ENCODE measurements around the gene PNMA6A. TPM values are rescaled to one million over a fixed set of nuclear protein-coding genes. Genes with fewer than 3 reads are reported as not detected.

Gene PNMA6A
- total RNA-seq, 1 donor, result 1.1 TPM

GRCh38 chrX:153060095-153060445, 12.2 kb upstream of the PNMA6A start:
- H3K79me2 ChIP-seq (ENCODE audit: insufficient read depth, low read length), result no peaks in the 10 kb centered on the region
- no peak overlapping the region for H2AFZ ChIP-seq (ENCODE audit: low read length)
- H3K9me3 ChIP-seq (ENCODE audit: low read depth, low read length), result no peaks in the 10 kb centered on the region
- H3K27me3 ChIP-seq (ENCODE audit: insufficient read depth, low read length), result peaks cover 26% of the 10 kb centered on the region
- H4K20me1 ChIP-seq (ENCODE audit: insufficient read depth, low read length), result no peaks in the 10 kb centered on the region
- TF ChIP-seq CTCF (IDR thresholded peaks at IDR 0.05; ENCODE audit: extremely low read depth, low read depth, low read length), result no peak
- peaks cover 6% of the 10 kb centered on the region for H3K4me1 ChIP-seq (ENCODE audit: insufficient read depth, low read length)
- peak; percentile 64 for DNase-seq (ENCODE audit: insufficient read length, low spot score, missing footprints)
- H3K36me3 ChIP-seq (ENCODE audit: insufficient read depth, low read length), result no peaks in the 10 kb centered on the region
- no peak overlapping the region for H3K4me2 ChIP-seq (ENCODE audit: insufficient read depth, low read length)
- no peak overlapping the region for H3K4me3 ChIP-seq (ENCODE audit: insufficient read depth, low read length)
- no peak overlapping the region for H3K27ac ChIP-seq (ENCODE audit: low read depth, low read length)

- H3K27ac ChIP-seq (ENCODE audit: low read depth, low read length), result no peak overlapping the region
- no peaks in the 10 kb centered on the region for H3K79me2 ChIP-seq (ENCODE audit: insufficient read depth, low read length)
- peaks cover 6% of the 10 kb centered on the region for H3K4me1 ChIP-seq (ENCODE audit: insufficient read depth, low read length)
- H3K4me2 ChIP-seq (ENCODE audit: insufficient read depth, low read length), result peak overlapping the region; percentile 10
- H3K36me3 ChIP-seq (ENCODE audit: insufficient read depth, low read length), result no peaks in the 10 kb centered on the region
- H4K20me1 ChIP-seq (ENCODE audit: insufficient read depth, low read length), result no peaks in the 10 kb centered on the region
- H2AFZ ChIP-seq (ENCODE audit: low read length), result no peak overlapping the region
- H3K9me3 ChIP-seq (ENCODE audit: low read depth, low read length), result no peaks in the 10 kb centered on the region
- H3K27me3 ChIP-seq (ENCODE audit: insufficient read depth, low read length), result peaks cover 17% of the 10 kb centered on the region
- DNase-seq (ENCODE audit: insufficient read length, low spot score, missing footprints), result peak; percentile 95
- TF ChIP-seq CTCF (IDR thresholded peaks at IDR 0.05; ENCODE audit: extremely low read depth, low read depth, low read length), result no peak
- no peak overlapping the region for H3K4me3 ChIP-seq (ENCODE audit: insufficient read depth, low read length)
These were observed 10.5 kb upstream of the PNMA6A start for GRCh38 chrX:153061732-153062131.

GRCh38 chrX:153063315-153063714, 8.9 kb upstream of the PNMA6A start:
- no peaks in the 10 kb centered on the region for H3K9me3 ChIP-seq (ENCODE audit: low read depth, low read length)
- TF ChIP-seq CTCF (IDR thresholded peaks at IDR 0.05; ENCODE audit: extremely low read depth, low read depth, low read length), result no peak
- peaks cover 6% of the 10 kb centered on the region for H3K4me1 ChIP-seq (ENCODE audit: insufficient read depth, low read length)
- H3K4me2 ChIP-seq (ENCODE audit: insufficient read depth, low read length), result no peak overlapping the region
- H3K79me2 ChIP-seq (ENCODE audit: insufficient read depth, low read length), result no peaks in the 10 kb centered on the region
- no peaks in the 10 kb centered on the region for H3K36me3 ChIP-seq (ENCODE audit: insufficient read depth, low read length)
- peak; percentile 73 for DNase-seq (ENCODE audit: insufficient read length, low spot score, missing footprints)
- H3K27me3 ChIP-seq (ENCODE audit: insufficient read depth, low read length), result peaks cover 3% of the 10 kb centered on the region
- H2AFZ ChIP-seq (ENCODE audit: low read length), result no peak overlapping the region
- no peak overlapping the region for H3K4me3 ChIP-seq (ENCODE audit: insufficient read depth, low read length)
- no peaks in the 10 kb centered on the region for H4K20me1 ChIP-seq (ENCODE audit: insufficient read depth, low read length)
- no peak overlapping the region for H3K27ac ChIP-seq (ENCODE audit: low read depth, low read length)

- H3K27me3 ChIP-seq (ENCODE audit: insufficient read depth, low read length), result no peaks in the 10 kb centered on the region
- H3K4me3 ChIP-seq (ENCODE audit: insufficient read depth, low read length), result no peak overlapping the region
- no peak for TF ChIP-seq CTCF (IDR thresholded peaks at IDR 0.05; ENCODE audit: extremely low read depth, low read depth, low read length)
- H3K4me2 ChIP-seq (ENCODE audit: insufficient read depth, low read length), result no peak overlapping the region
- H3K9me3 ChIP-seq (ENCODE audit: low read depth, low read length), result no peaks in the 10 kb centered on the region
- no peaks in the 10 kb centered on the region for H3K79me2 ChIP-seq (ENCODE audit: insufficient read depth, low read length)
- no peak overlapping the region for H3K27ac ChIP-seq (ENCODE audit: low read depth, low read length)
- H3K36me3 ChIP-seq (ENCODE audit: insufficient read depth, low read length), result no peaks in the 10 kb centered on the region
- peak; percentile 61 for DNase-seq (ENCODE audit: insufficient read length, low spot score, missing footprints)
- no peak overlapping the region for H2AFZ ChIP-seq (ENCODE audit: low read length)
- no peaks in the 10 kb centered on the region for H4K20me1 ChIP-seq (ENCODE audit: insufficient read depth, low read length)
- H3K4me1 ChIP-seq (ENCODE audit: insufficient read depth, low read length), result peaks cover 6% of the 10 kb centered on the region
These were observed 8.2 kb upstream of the PNMA6A start for GRCh38 chrX:153064061-153064460.

Data from osteoblast (primary cell).